Measurements from ENCODE around the gene TNFRSF21. TPM values are rescaled to one million over a fixed set of nuclear protein-coding genes. Genes with fewer than 3 reads are reported as not detected.
"Not testable (repeated sequence)": the region's sequence is repeated elsewhere in the genome, so short reads cannot be mapped to it uniquely, and the experiment has no call there.

TNFRSF21 gene
- total RNA-seq, 1 experiment from 2014 or later, result 13.5 TPM

- DNase-seq (ENCODE audit: low read depth), result no peak
- in situ Hi-C loops (cut with HindIII; ENCODE audit: low pct_unique_long_range_greater_than_20kb, low sequenced_read_pairs), result no loop called here
Measured at GRCh38 chr6:47334334-47334733, 24.6 kb upstream of the TNFRSF21 start.

- in situ Hi-C loops (cut with HindIII; ENCODE audit: low pct_unique_long_range_greater_than_20kb, low sequenced_read_pairs); DNase-seq (ENCODE audit: low read depth): not testable (repeated sequence)
Measured at GRCh38 chr6:47328606-47329005, 18.9 kb upstream of the TNFRSF21 start.

GRCh38 chr6:47328139-47328538, 18.4 kb upstream of the TNFRSF21 start:
- in situ Hi-C loops (cut with HindIII; ENCODE audit: low pct_unique_long_range_greater_than_20kb, low sequenced_read_pairs); DNase-seq (ENCODE audit: low read depth): not testable (repeated sequence)

- DNase-seq (ENCODE audit: low read depth), result no peak
- in situ Hi-C loops (cut with HindIII; ENCODE audit: low pct_unique_long_range_greater_than_20kb, low sequenced_read_pairs), result no loop called here
Measured at GRCh38 chr6:47323887-47324286, 14.2 kb upstream of the TNFRSF21 start.

- in situ Hi-C loops (cut with HindIII; ENCODE audit: low pct_unique_long_range_greater_than_20kb, low sequenced_read_pairs), result no loop called here
- no peak for DNase-seq (ENCODE audit: low read depth)
Measured at GRCh38 chr6:47323321-47323720, 13.6 kb upstream of the TNFRSF21 start.

GRCh38 chr6:47321577-47321976, 11.9 kb upstream of the TNFRSF21 start:
- no peak for DNase-seq (ENCODE audit: low read depth)
- in situ Hi-C loops (cut with HindIII; ENCODE audit: low pct_unique_long_range_greater_than_20kb, low sequenced_read_pairs), result no loop called here

GRCh38 chr6:47319867-47320266, 10.2 kb upstream of the TNFRSF21 start:
- no peak for DNase-seq (ENCODE audit: low read depth)
- in situ Hi-C loops (cut with HindIII; ENCODE audit: low pct_unique_long_range_greater_than_20kb, low sequenced_read_pairs), result no loop called here

- in situ Hi-C loops (cut with HindIII; ENCODE audit: low pct_unique_long_range_greater_than_20kb, low sequenced_read_pairs), result no loop called here
Measured at GRCh38 chr6:47319382-47319781, 9.7 kb upstream of the TNFRSF21 start.

GRCh38 chr6:47318236-47318989, 8.7 kb upstream of the TNFRSF21 start:
- DNase-seq (ENCODE audit: low read depth), result no peak
- in situ Hi-C loops (cut with HindIII; ENCODE audit: low pct_unique_long_range_greater_than_20kb, low sequenced_read_pairs), result no loop called here

More at GRCh38 chr6:47319382-47319781, 9.7 kb upstream of the TNFRSF21 start:
- no peak for DNase-seq (ENCODE audit: low read depth)

- DNase-seq (ENCODE audit: low read depth); in situ Hi-C loops (cut with HindIII; ENCODE audit: low pct_unique_long_range_greater_than_20kb, low sequenced_read_pairs): not testable (repeated sequence)
Measured at GRCh38 chr6:47315181-47315580, 5.5 kb upstream of the TNFRSF21 start.

- in situ Hi-C loops (cut with HindIII; ENCODE audit: low pct_unique_long_range_greater_than_20kb, low sequenced_read_pairs), result no loop called here
- DNase-seq (ENCODE audit: low read depth), result no peak
Measured at GRCh38 chr6:47310131-47310480, 401 bp upstream of the TNFRSF21 start.

GRCh38 chr6:47308552-47309290, 984 bp downstream of the TNFRSF21 start:
- in situ Hi-C loops (cut with HindIII; ENCODE audit: low pct_unique_long_range_greater_than_20kb, low sequenced_read_pairs), result loop anchor here (5.0 kb wide), 1 partner anchor 211 kb away; no protein-coding TSS in a partner anchor
- peak; percentile 52 for DNase-seq (ENCODE audit: low read depth)

- peak; percentile 2 for DNase-seq (ENCODE audit: low read depth)
- in situ Hi-C loops (cut with HindIII; ENCODE audit: low pct_unique_long_range_greater_than_20kb, low sequenced_read_pairs), result loop anchor here (5.0 kb wide), 1 partner anchor 211 kb away; no protein-coding TSS in a partner anchor
Measured at GRCh38 chr6:47308198-47308517, 1.5 kb downstream of the TNFRSF21 start.

GRCh38 chr6:47307362-47308197, 2.1 kb downstream of the TNFRSF21 start:
- in situ Hi-C loops (cut with HindIII; ENCODE audit: low pct_unique_long_range_greater_than_20kb, low sequenced_read_pairs), result loop anchor here (5.0 kb wide), 1 partner anchor 210 kb away; no protein-coding TSS in a partner anchor
- peak; percentile 4 for DNase-seq (ENCODE audit: low read depth)

GRCh38 chr6:47306887-47307286, 2.8 kb downstream of the TNFRSF21 start:
- in situ Hi-C loops (cut with HindIII; ENCODE audit: low pct_unique_long_range_greater_than_20kb, low sequenced_read_pairs), result loop anchor here (5.0 kb wide), 1 partner anchor 210 kb away; no protein-coding TSS in a partner anchor
- DNase-seq (ENCODE audit: low read depth), result no peak

- in situ Hi-C loops (cut with HindIII; ENCODE audit: low pct_unique_long_range_greater_than_20kb, low sequenced_read_pairs), result no loop called here
- DNase-seq (ENCODE audit: low read depth), result no peak
Measured at GRCh38 chr6:47303861-47304260, 5.8 kb downstream of the TNFRSF21 start.

GRCh38 chr6:47303342-47303741, 6.4 kb downstream of the TNFRSF21 start:
- in situ Hi-C loops (cut with HindIII; ENCODE audit: low pct_unique_long_range_greater_than_20kb, low sequenced_read_pairs), result no loop called here
- no peak for DNase-seq (ENCODE audit: low read depth)

- DNase-seq (ENCODE audit: low read depth), result no peak
- in situ Hi-C loops (cut with HindIII; ENCODE audit: low pct_unique_long_range_greater_than_20kb, low sequenced_read_pairs), result no loop called here
Measured at GRCh38 chr6:47302043-47302442, 7.7 kb downstream of the TNFRSF21 start.

- DNase-seq (ENCODE audit: low read depth), result no peak
- in situ Hi-C loops (cut with HindIII; ENCODE audit: low pct_unique_long_range_greater_than_20kb, low sequenced_read_pairs), result no loop called here
Measured at GRCh38 chr6:47301441-47301840, 8.3 kb downstream of the TNFRSF21 start.
